ENCODE measurements around the gene LMLN. TPM values are rescaled to one million over a fixed set of nuclear protein-coding genes. Genes with fewer than 3 reads are reported as not detected.

LMLN gene
- total and polyA plus RNA-seq, 8 donors = 2.2 to 6.4 (median 4.4) TPM

GRCh38 chr3:197952440-197952839 is 7.6 kb upstream of the LMLN start:
- ATAC-seq = no peak
- no peak overlapping the region for H3K27ac ChIP-seq
- no peak for FAIRE-seq
- 83 to 90% methylated on average over 9 of the region's 9 CpGs for WGBS, 2 donors
- no peaks in the 10 kb centered on the region for H3K9me3 ChIP-seq
- H3K4me1 ChIP-seq = peaks cover 21 to 24% (median 24%) of the 10 kb centered on the region in 3 donors
- intact Hi-C loops (cut with DNase I) = no loop called here
- no peaks in the 10 kb centered on the region for H3K27me3 ChIP-seq
- DNase-seq = no peak
- peaks cover 0 to 50% (median 49%) of the 10 kb centered on the region in 3 donors for H3K36me3 ChIP-seq
- H3K4me3 ChIP-seq = peak overlapping the region in 1 of 4 donors; percentile 20
- no peak for TF ChIP-seq CTCF (IDR thresholded peaks at IDR 0.05)

GRCh38 chr3:197953325-197953724 is 6.7 kb upstream of the LMLN start:
- no peak for DNase-seq
- no peak for FAIRE-seq
- WGBS, 2 donors = 58 to 65% methylated on average over 6 of the region's 6 CpGs
- no peak for ATAC-seq
- Histone ChIP-seq H3K27me3 (no peaks in the 10 kb centered on the region), H3K9me3 (no peaks in the 10 kb centered on the region), H3K36me3 (peaks cover 0 to 50% (median 49%) of the 10 kb centered on the region in 3 donors), H3K27ac (no peak overlapping the region), H3K4me1 (peaks cover 21 to 24% (median 24%) of the 10 kb centered on the region in 3 donors), H3K4me3 (no peak overlapping the region)
- no peak for TF ChIP-seq CTCF (IDR thresholded peaks at IDR 0.05)
- intact Hi-C loops (cut with DNase I) = no loop called here

- Histone ChIP-seq H3K9me3 (no peaks in the 10 kb centered on the region), H3K27ac (no peak overlapping the region), H3K27me3 (no peaks in the 10 kb centered on the region), H3K36me3 (peaks cover 0 to 50% (median 49%) of the 10 kb centered on the region in 3 donors), H3K4me3 (no peak overlapping the region), H3K4me1 (peaks cover 21 to 27% (median 24%) of the 10 kb centered on the region in 3 donors)
- DNase-seq = no peak
- WGBS, 2 donors = 43 to 50% methylated on average over 7 of the region's 7 CpGs
- intact Hi-C loops (cut with DNase I) = no loop called here
- TF ChIP-seq CTCF (IDR thresholded peaks at IDR 0.05) = no peak
- FAIRE-seq = no peak
- ATAC-seq = no peak
Measured at GRCh38 chr3:197953881-197954280, 6.1 kb upstream of the LMLN start.

GRCh38 chr3:197955892-197956477 is 4.0 kb upstream of the LMLN start:
- Histone ChIP-seq H3K27ac (no peak overlapping the region), H3K4me3 (no peak overlapping the region), H3K9me3 (no peaks in the 10 kb centered on the region), H3K4me1 (peaks cover 23 to 31% (median 24%) of the 10 kb centered on the region in 3 donors), H3K36me3 (peaks cover 0 to 50% (median 49%) of the 10 kb centered on the region in 3 donors), H3K27me3 (no peaks in the 10 kb centered on the region)
- TF ChIP-seq CTCF (IDR thresholded peaks at IDR 0.05) = no peak
- intact Hi-C loops (cut with DNase I) = no loop called here
- ATAC-seq (no peak), FAIRE-seq (no peak), DNase-seq (no peak)
- WGBS, 2 donors = 93 to 94% methylated on average over 4 of the region's 4 CpGs

GRCh38 chr3:197956626-197956988 is 3.4 kb upstream of the LMLN start:
- ATAC-seq (no peak), FAIRE-seq (no peak), DNase-seq (no peak)
- no peak for TF ChIP-seq CTCF (IDR thresholded peaks at IDR 0.05)
- intact Hi-C loops (cut with DNase I) = no loop called here
- H3K27me3 ChIP-seq = no peaks in the 10 kb centered on the region
- H3K27ac ChIP-seq = no peak overlapping the region
- peaks cover 0 to 47% (median 46%) of the 10 kb centered on the region in 3 donors for H3K36me3 ChIP-seq
- no peaks in the 10 kb centered on the region for H3K9me3 ChIP-seq
- H3K4me3 ChIP-seq = no peak overlapping the region
- WGBS, 2 donors = 95 to 96% methylated on average over 2 of the region's 2 CpGs
- H3K4me1 ChIP-seq = peaks cover 20 to 30% (median 22%) of the 10 kb centered on the region in 3 donors
